Endothelial cell of umbilical vein (primary cell): ENCODE data around the gene ACO2. TPM values are rescaled to one million over a fixed set of nuclear protein-coding genes. Genes with fewer than 3 reads are reported as not detected.

Experiments used
- BruUV-seq: library from RNA; stranded (reverse); fragments of 400-500 nt; replicated peaks from 2 replicates; lab custom pipeline; 2021; lab: Mats Ljungman, UMichigan
- CTCF ChIA-PET: fragments of 300-600, 350-600 bp; sonication (Branson Sonifier 250); formaldehyde crosslinking; loops from one replicate; lab custom pipeline; 2021; ENCODE audit warnings: antibody characterized with exemption, inconsistent platforms; lab: Charles Lee
- POLR2A ChIA-PET: fragments of 300-600, 350-600 bp; sonication (Branson Sonifier 250); formaldehyde crosslinking; loops from one replicate; lab custom pipeline; 2021; ENCODE audit warnings: antibody characterized with exemption, inconsistent platforms; lab: Charles Lee
- DNase-seq: peaks from one replicate; pipeline ENCODE4 v3.0.0-alpha.2; 2011; ENCODE audit warnings: low read depth, low spot score
- FAIRE-seq: peaks from 2 replicates; lab custom pipeline; 2011; peaks lifted over from hg19 to GRCh38; lab: Jason Lieb, UNC
- H2AFZ ChIP-seq: 2 replicates; pipeline ENCODE4 v1.6.0; 2012; ENCODE audit warnings: low read depth, low read length, control low read depth, inconsistent platforms
- H3K27ac ChIP-seq: 2 replicates; pipeline ENCODE4 v1.5.1; 2011; ENCODE audit warnings: low read depth, mild to moderate bottlenecking, control low read depth, low read length, moderate library complexity; ENCODE audit not compliant: insufficient read depth
- H3K27me3 ChIP-seq, 2 experiments: 2 replicates each; pipeline versions ENCODE4 v1.6.0 to v1.6.1; 2011; ENCODE audit warnings: low read length in 2 of 2, mixed read lengths in 1 of 2; ENCODE audit not compliant: control insufficient read depth in 2 of 2, insufficient read depth in 2 of 2
- H3K36me3 ChIP-seq, 2 experiments: 2 replicates in 1 of 2; 3 replicates in 1 of 2; pipeline ENCODE4 v1.5.1; 2011; ENCODE audit warnings: low read length in 2 of 2, mild to moderate bottlenecking in 1 of 2, moderate library complexity in 1 of 2; ENCODE audit not compliant: control insufficient read depth in 2 of 2, insufficient read depth in 2 of 2; ENCODE audit errors: extremely low read depth in 1 of 2
- H3K4me1 ChIP-seq: 3 replicates; pipeline ENCODE4 v1.5.1; 2011; ENCODE audit warnings: mild to moderate bottlenecking, low read length; ENCODE audit not compliant: control insufficient read depth, insufficient read depth; ENCODE audit errors: extremely low read depth
- H3K4me2 ChIP-seq: 2 replicates; pipeline ENCODE4 v1.6.1; 2011; ENCODE audit warnings: low read length, control low read depth, mixed read lengths; ENCODE audit not compliant: insufficient read depth
- H3K4me3 ChIP-seq, 3 experiments: fragments of 200-600 bp in 1 of 3; sonication (generic), shearing (Covaris generic) in 1 of 3; replicated peaks in 1 of 3; 2 replicates each; pipeline ENCODE4 v1.5.1; 2011 to 2016; ENCODE audit warnings: control low read depth in 3 of 3, low read length in 3 of 3, mild to moderate bottlenecking in 2 of 3, inconsistent platforms in 1 of 3, low read depth in 1 of 3, moderate library complexity in 1 of 3; ENCODE audit not compliant: insufficient read depth in 1 of 3
- H3K79me2 ChIP-seq: 2 replicates; pipeline ENCODE4 v1.6.0; 2012; ENCODE audit warnings: low read length, inconsistent platforms; ENCODE audit not compliant: control insufficient read depth, insufficient read depth
- H3K9ac ChIP-seq: replicated peaks from 2 replicates; pipeline ENCODE3; 2011; ENCODE audit warnings: low read length, control low read depth; ENCODE audit not compliant: insufficient read depth; ENCODE audit errors: extremely low read depth
- H3K9me1 ChIP-seq: replicated peaks from 3 replicates; pipeline ENCODE4 v1.6.0; 2011; ENCODE audit warnings: mild to moderate bottlenecking, low read length; ENCODE audit not compliant: control insufficient read depth, insufficient read depth; ENCODE audit errors: extremely low read depth
- H3K9me3 ChIP-seq: replicated peaks from 2 replicates; pipeline ENCODE4 v1.5.1; 2012; ENCODE audit warnings: low read length, inconsistent platforms; ENCODE audit not compliant: control insufficient read depth, insufficient read depth
- H4K20me1 ChIP-seq: replicated peaks from 2 replicates; pipeline ENCODE3; 2011; ENCODE audit warnings: mild to moderate bottlenecking, low read length; ENCODE audit not compliant: control insufficient read depth, insufficient read depth; ENCODE audit errors: extremely low read depth
- EZH2 ChIP-seq: IDR thresholded peaks from 2 replicates; pipeline ENCODE4 v1.6.1; 2012; ENCODE audit warnings: borderline replicate concordance, low read depth, mild to moderate bottlenecking, moderate library complexity, low read length, inconsistent platforms; ENCODE audit not compliant: severe bottlenecking
- FOS ChIP-seq: IDR thresholded peaks from 2 replicates; pipeline ENCODE4 v1.6.1; 2011; ENCODE audit warnings: mild to moderate bottlenecking, low read length, moderate library complexity, borderline replicate concordance; ENCODE audit not compliant: insufficient read depth
- GATA2 ChIP-seq: IDR thresholded peaks from 2 replicates; pipeline ENCODE4 v1.7.0; 2011; ENCODE audit warnings: low read depth, mild to moderate bottlenecking, moderate library complexity, mixed read lengths, low read length; ENCODE audit not compliant: insufficient read length, insufficient read depth
- JUN ChIP-seq: IDR thresholded peaks from 2 replicates; pipeline ENCODE4 v1.6.1; 2011; ENCODE audit warnings: borderline replicate concordance, low read depth; ENCODE audit not compliant: insufficient read length, insufficient read depth
- MYC ChIP-seq: IDR thresholded peaks from one replicate; pipeline ENCODE4 v1.6.1; 2011; ENCODE audit warnings: mild to moderate bottlenecking, low read depth, low read length
- POLR2A ChIP-seq: IDR thresholded peaks from 2 replicates; pipeline ENCODE4 v1.6.1; 2012; ENCODE audit warnings: low read depth, mild to moderate bottlenecking, control low read depth, low read length
- POLR2AphosphoS5 ChIP-seq: IDR thresholded peaks from 2 replicates; pipeline ENCODE4 v1.6.1; 2012; ENCODE audit warnings: low read depth, mild to moderate bottlenecking, control low read depth, low read length, moderate library complexity; ENCODE audit not compliant: insufficient read depth
- dilution Hi-C: fragments of 300-500 bp; cut with MboI; formaldehyde crosslinking; loops from one replicate; pipeline ENCODE4 v1.15.0; 2019; ENCODE audit warnings: low sequenced_read_pairs; ENCODE audit not compliant: extremely low pct_ligation_motif_present
- intact Hi-C: fragments of 100-400 bp; cut with micrococcal nuclease; formaldehyde crosslinking; loops from one replicate; pipeline ENCODE4 v1.10.0; 2022
- polyA plus RNA-seq, 4 experiments: library from polyadenylated mRNA; depleted of rRNA in 3 of 4; stranded (reverse) in 3 of 4; unstranded in 1 of 4; fragments of >200 nt; gene quantifications; 2 replicates each; pipeline versions ENCODE4 v1.2.1 to v1.2.3, GENCODE V29; 2011 to 2012; ENCODE audit warnings: missing spikeins in 1 of 4
- total RNA-seq: library from RNA; stranded (reverse); gene quantifications from 2 replicates; pipeline ENCODE4 v1.2.3, GENCODE V29; 2021
- TF ChIP-seq, protein P1 (sequence below), 2 donors: IDR thresholded peaks; 1 replicate in 1 of 2; 2 replicates in 1 of 2; pipeline ENCODE4 v1.5.1; 2011; ENCODE audit warnings: low read length in 2 of 2, mild to moderate bottlenecking in 2 of 2, moderate library complexity in 2 of 2, control low read depth in 1 of 2, inconsistent platforms in 1 of 2, low read depth in 1 of 2; ENCODE audit not compliant: insufficient read depth in 1 of 2; ENCODE audit errors: extremely low read depth in 1 of 2
- TF ChIP-seq, protein P2 (sequence below): IDR thresholded peaks from 2 replicates; pipeline ENCODE4 v1.6.1; 2011; ENCODE audit not compliant: insufficient read depth, insufficient read length

The ACO2 gene
- total and polyA plus RNA-seq, 2 donors (not counting 3 experiments of a cell fraction or from before 2014, with no cell fraction given) = 63.8 to 79.7 TPM

DNA sequence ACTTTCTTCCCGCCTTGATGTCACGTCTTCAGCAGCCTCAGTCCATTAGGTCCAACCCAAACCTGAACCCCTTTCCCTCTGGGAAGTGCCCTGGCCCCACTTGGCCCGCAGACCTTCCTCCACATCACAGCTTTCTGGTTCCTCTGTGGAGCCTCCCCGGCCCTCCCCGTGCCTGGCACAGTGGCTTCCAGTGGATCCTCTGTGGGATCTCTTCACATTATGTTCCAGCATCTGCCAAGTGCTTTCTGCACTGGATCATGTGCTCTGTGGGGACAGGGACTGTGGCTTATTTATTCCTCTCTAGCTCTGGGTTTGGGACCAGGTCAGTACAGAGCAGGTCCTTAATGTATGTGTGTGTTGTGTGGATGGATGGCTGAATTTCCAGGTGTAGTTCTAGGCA, 44.5 kb downstream of the ACO2 start:
- dilution Hi-C loops = no loop called here
- H3K79me2 ChIP-seq = no peaks in the 10 kb centered on the region
- no peak overlapping the region for H3K4me3 ChIP-seq
- peaks cover 3% of the 10 kb centered on the region for H3K4me1 ChIP-seq
- CTCF ChIA-PET = interaction anchor here (1.0 to 7.5 kb wide), 2 partner anchors 110 to 591 kb away, joined by 3 to 251 read pairs; no protein-coding TSS in a partner anchor
- intact Hi-C loops = no loop called here
- no peaks in the 10 kb centered on the region for H3K9me3 ChIP-seq
- no peak for FAIRE-seq
- H4K20me1 ChIP-seq = no peaks in the 10 kb centered on the region
- no peaks in the 10 kb centered on the region for H3K9me1 ChIP-seq
- no peak for DNase-seq
- no peak overlapping the region for H3K27ac ChIP-seq
- TF ChIP-seq, protein P1, sequence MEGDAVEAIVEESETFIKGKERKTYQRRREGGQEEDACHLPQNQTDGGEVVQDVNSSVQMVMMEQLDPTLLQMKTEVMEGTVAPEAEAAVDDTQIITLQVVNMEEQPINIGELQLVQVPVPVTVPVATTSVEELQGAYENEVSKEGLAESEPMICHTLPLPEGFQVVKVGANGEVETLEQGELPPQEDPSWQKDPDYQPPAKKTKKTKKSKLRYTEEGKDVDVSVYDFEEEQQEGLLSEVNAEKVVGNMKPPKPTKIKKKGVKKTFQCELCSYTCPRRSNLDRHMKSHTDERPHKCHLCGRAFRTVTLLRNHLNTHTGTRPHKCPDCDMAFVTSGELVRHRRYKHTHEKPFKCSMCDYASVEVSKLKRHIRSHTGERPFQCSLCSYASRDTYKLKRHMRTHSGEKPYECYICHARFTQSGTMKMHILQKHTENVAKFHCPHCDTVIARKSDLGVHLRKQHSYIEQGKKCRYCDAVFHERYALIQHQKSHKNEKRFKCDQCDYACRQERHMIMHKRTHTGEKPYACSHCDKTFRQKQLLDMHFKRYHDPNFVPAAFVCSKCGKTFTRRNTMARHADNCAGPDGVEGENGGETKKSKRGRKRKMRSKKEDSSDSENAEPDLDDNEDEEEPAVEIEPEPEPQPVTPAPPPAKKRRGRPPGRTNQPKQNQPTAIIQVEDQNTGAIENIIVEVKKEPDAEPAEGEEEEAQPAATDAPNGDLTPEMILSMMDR (IDR thresholded peaks at IDR 0.05; ENCODE audit: extremely low read depth in 1 of 2, insufficient read depth in 1 of 2, low read depth in 1 of 2, low read length in 2 of 2) = no peak
- TF ChIP-seq POLR2AphosphoS5 (no peak), JUN (no peak), FOS (no peak), MYC (no peak), POLR2A (no peak), GATA2 (no peak), EZH2 (no peak)
- TF ChIP-seq, protein P2, sequence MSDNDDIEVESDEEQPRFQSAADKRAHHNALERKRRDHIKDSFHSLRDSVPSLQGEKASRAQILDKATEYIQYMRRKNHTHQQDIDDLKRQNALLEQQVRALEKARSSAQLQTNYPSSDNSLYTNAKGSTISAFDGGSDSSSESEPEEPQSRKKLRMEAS = no peak
- H3K36me3 ChIP-seq = peaks cover 0 to 22% of the 10 kb centered on the region in 2 experiments
- BruUV-seq = no TSS peak
- POLR2A ChIA-PET = no interaction called here
- no peak overlapping the region for H3K4me2 ChIP-seq
- H2AFZ ChIP-seq = no peak overlapping the region
- no peak overlapping the region for H3K9ac ChIP-seq
- no peaks in the 10 kb centered on the region for H3K27me3 ChIP-seq
